Endometrial microvascular endothelial cells (primary cell): ENCODE results near the gene PKN2. TPM values are rescaled to one million over a fixed set of nuclear protein-coding genes. Genes with fewer than 3 reads are reported as not detected.
"Not testable (repeated sequence)": the region's sequence is repeated elsewhere in the genome, so short reads cannot be mapped to it uniquely, and the experiment has no call there.

Source experiments
- in situ Hi-C: cut with HindIII; loops from 2 replicates; pipeline ENCODE4 v1.10.0; 2017; ENCODE audit warnings: low sequenced_read_pairs, low pct_unique_long_range_greater_than_20kb; ENCODE audit errors: inconsistent ontology term
- total RNA-seq: library from RNA; depleted of rRNA; stranded (reverse); fragments of >200 nt; gene quantifications from one replicate; pipeline ENCODE4 v1.2.3, GENCODE V29; 2015; ENCODE audit errors: inconsistent ontology term

The PKN2 gene
- total RNA-seq, 1 donor from 2014 or later = 42.8 TPM

GRCh38 chr1:88670462-88670861, 13.6 kb upstream of the PKN2 start:
- in situ Hi-C loops = no loop called here

GRCh38 chr1:88673446-88673845, 10.6 kb upstream of the PKN2 start:
- in situ Hi-C loops = no loop called here

- in situ Hi-C loops = loop anchor here (25.0 kb wide), 1 partner anchor 184 kb away; no protein-coding TSS in a partner anchor
Measured at GRCh38 chr1:88678405-88678804, 5.7 kb upstream of the PKN2 start.

GRCh38 chr1:88680471-88680870, 3.6 kb upstream of the PKN2 start:
- in situ Hi-C loops = loop anchor here (25.0 kb wide), 1 partner anchor 182 kb away; no protein-coding TSS in a partner anchor

- in situ Hi-C loops = loop anchor here (25.0 kb wide), 1 partner anchor 181 kb away; no protein-coding TSS in a partner anchor
Measured at GRCh38 chr1:88680911-88681622, 3.0 kb upstream of the PKN2 start.

- in situ Hi-C loops = loop anchor here (25.0 kb wide), 1 partner anchor 178 kb away; no protein-coding TSS in a partner anchor
Measured at GRCh38 chr1:88684482-88685258, 597 bp downstream of the PKN2 start.

- in situ Hi-C loops = loop anchor here (25.0 kb wide), 1 partner anchor 177 kb away; no protein-coding TSS in a partner anchor
Measured at GRCh38 chr1:88685259-88685620, 1.2 kb downstream of the PKN2 start.

GRCh38 chr1:88691540-88691939, 7.5 kb downstream of the PKN2 start:
- in situ Hi-C loops = loop anchor here (25.0 kb wide), 1 partner anchor 171 kb away; no protein-coding TSS in a partner anchor

- in situ Hi-C loops = loop anchor here (25.0 kb wide), 1 partner anchor 167 kb away; no protein-coding TSS in a partner anchor
Measured at GRCh38 chr1:88695781-88696180, 11.7 kb downstream of the PKN2 start.

GRCh38 chr1:88697503-88697902, 13.4 kb downstream of the PKN2 start:
- in situ Hi-C loops = loop anchor here (25.0 kb wide), 1 partner anchor 165 kb away; no protein-coding TSS in a partner anchor

- in situ Hi-C loops = loop anchor here (25.0 kb wide), 1 partner anchor 164 kb away; no protein-coding TSS in a partner anchor
Measured at GRCh38 chr1:88698140-88698539, 14.1 kb downstream of the PKN2 start.

- in situ Hi-C loops = loop anchor here (25.0 kb wide), 1 partner anchor 164 kb away; no protein-coding TSS in a partner anchor
Measured at GRCh38 chr1:88698764-88699163, 14.7 kb downstream of the PKN2 start.

GRCh38 chr1:88700425-88701013, 16.4 kb downstream of the PKN2 start:
- in situ Hi-C loops = no loop called here

- in situ Hi-C loops = no loop called here
Measured at GRCh38 chr1:88701275-88701674, 17.2 kb downstream of the PKN2 start.

- in situ Hi-C loops = not testable (repeated sequence)
Measured at GRCh38 chr1:88701793-88702192, 17.7 kb downstream of the PKN2 start.

- in situ Hi-C loops = no loop called here
Measured at GRCh38 chr1:88708011-88708410, 23.9 kb downstream of the PKN2 start.

- in situ Hi-C loops = not testable (repeated sequence)
Measured at GRCh38 chr1:88712907-88713306, 28.8 kb downstream of the PKN2 start.

GRCh38 chr1:88716571-88716970, 32.5 kb downstream of the PKN2 start:
- in situ Hi-C loops = not testable (repeated sequence)

- in situ Hi-C loops = no loop called here
Measured at GRCh38 chr1:88722492-88722891, 38.4 kb downstream of the PKN2 start.
